ENCODE measurements around the gene GYPB.
"Not testable (repeated sequence)": the region's sequence is repeated elsewhere in the genome, so short reads cannot be mapped to it uniquely, and the experiment has no call there.

DNA sequence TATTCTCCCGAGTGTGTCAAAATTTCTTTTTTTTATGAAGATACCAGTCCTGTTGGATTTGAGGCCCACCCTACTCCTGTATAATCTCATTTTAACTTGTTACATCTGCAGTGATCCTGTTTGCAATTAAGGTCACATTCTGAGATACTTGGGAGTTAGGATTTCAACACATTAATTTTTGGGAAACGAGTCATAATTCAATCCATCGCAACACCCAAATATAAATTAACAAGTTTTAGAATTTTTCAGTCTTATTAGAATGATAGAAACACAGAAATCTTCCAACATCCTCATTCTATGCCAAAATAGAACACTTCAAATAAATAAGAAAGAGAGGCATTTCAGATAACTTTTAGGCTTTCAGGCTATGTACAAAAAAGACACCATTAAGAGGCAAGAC, 36.2 kb upstream of the GYPB start:
- TF ChIP-seq, protein P1, sequence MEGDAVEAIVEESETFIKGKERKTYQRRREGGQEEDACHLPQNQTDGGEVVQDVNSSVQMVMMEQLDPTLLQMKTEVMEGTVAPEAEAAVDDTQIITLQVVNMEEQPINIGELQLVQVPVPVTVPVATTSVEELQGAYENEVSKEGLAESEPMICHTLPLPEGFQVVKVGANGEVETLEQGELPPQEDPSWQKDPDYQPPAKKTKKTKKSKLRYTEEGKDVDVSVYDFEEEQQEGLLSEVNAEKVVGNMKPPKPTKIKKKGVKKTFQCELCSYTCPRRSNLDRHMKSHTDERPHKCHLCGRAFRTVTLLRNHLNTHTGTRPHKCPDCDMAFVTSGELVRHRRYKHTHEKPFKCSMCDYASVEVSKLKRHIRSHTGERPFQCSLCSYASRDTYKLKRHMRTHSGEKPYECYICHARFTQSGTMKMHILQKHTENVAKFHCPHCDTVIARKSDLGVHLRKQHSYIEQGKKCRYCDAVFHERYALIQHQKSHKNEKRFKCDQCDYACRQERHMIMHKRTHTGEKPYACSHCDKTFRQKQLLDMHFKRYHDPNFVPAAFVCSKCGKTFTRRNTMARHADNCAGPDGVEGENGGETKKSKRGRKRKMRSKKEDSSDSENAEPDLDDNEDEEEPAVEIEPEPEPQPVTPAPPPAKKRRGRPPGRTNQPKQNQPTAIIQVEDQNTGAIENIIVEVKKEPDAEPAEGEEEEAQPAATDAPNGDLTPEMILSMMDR (IDR thresholded peaks at IDR 0.05; ENCODE audit: low read length) = not testable (repeated sequence)
- TF ChIP-seq EZH2 (IDR thresholded peaks at IDR 0.05; ENCODE audit: borderline replicate concordance, low read length) = not testable (repeated sequence)
